ENCODE measurements around the gene SNX25.
"Not testable (repeated sequence)": the region's sequence is repeated elsewhere in the genome, so short reads cannot be mapped to it uniquely, and the experiment has no call there.

The SNX25 gene

DNA sequence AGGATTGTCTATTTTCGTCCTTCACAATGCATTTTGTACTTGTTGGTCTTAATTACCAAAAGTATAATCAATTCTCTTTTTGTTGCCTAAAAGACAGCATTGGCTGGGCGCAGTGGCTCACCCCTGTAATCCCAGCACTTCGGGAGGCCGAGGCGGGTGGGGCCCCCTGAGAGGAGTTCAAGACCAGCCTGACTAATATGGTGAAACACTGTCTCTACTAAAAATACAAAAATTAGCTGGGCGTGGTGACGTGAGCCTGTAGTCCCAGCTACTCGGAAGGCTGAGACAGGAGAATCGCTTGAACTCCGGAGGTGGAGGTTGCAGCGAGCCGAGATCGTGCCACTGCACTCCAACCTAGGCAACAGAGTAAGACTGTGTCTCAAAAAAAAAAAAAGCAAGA is 4.3 kb upstream of the SNX25 start:
- not testable (repeated sequence) for DNase-seq

DNA sequence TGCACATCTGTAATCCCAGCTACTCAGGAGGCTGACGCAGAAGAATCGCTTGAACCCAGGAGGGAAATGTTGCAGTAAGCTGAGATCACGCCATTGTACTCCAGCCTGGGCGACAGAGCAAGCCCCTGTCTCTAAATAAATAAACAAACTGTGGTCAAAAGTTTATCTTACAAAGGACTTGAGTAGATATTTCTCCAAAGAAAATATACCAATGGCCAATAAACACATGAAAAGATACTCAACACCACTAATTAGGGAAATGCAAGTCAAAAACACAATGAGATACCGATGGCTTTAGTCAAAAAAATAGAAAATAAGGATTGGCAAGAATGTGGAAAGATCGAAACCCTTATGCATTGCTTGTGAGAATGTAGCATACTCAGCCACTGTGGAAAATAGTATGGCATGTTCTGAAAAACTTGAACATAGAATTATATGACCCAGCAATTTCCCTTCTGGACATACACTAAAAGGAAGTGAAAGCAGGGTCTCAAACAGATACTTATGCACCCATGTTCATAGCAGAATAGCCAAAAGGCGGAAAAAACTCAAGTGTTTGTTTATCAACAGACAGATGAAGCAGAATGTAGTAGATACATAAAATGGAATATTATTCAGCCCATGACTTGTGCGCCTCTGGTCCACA is 3.6 kb upstream of the SNX25 start:
- no peak for DNase-seq

DNA sequence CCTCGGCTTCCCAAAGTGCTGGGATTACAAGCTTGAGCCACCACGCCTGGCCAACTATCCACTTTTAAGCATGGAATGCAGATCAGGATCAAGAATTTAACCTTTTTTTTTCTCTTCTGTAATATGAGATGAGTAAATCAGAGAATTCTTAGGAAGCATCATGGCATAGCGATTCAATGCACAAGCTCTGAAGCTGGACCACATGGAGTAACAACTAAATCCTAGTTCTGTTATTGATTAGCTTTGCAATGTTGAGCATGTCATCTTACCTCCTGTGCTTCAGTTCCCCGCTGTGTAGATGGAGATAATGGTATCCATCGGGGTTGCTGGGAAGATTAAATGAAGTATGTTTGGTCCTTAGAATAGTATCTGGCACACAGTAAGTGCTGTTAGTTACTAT is 1.9 kb upstream of the SNX25 start:
- DNase-seq: no peak

DNA sequence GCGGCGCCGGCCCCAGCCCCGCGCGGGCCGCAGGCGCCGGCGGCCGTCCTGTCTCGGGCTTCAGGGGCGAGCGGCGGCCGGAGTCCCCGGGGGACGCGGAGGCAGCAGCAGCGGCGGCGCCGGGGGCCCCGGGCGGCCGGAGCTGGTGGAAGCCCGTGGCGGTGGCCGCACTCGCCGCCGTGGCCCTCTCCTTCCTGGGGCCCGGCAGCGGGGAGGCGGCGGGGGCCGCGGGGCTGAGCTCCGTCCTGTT is 379 bp downstream of the SNX25 start:
- DNase-seq: not testable (repeated sequence)

DNA sequence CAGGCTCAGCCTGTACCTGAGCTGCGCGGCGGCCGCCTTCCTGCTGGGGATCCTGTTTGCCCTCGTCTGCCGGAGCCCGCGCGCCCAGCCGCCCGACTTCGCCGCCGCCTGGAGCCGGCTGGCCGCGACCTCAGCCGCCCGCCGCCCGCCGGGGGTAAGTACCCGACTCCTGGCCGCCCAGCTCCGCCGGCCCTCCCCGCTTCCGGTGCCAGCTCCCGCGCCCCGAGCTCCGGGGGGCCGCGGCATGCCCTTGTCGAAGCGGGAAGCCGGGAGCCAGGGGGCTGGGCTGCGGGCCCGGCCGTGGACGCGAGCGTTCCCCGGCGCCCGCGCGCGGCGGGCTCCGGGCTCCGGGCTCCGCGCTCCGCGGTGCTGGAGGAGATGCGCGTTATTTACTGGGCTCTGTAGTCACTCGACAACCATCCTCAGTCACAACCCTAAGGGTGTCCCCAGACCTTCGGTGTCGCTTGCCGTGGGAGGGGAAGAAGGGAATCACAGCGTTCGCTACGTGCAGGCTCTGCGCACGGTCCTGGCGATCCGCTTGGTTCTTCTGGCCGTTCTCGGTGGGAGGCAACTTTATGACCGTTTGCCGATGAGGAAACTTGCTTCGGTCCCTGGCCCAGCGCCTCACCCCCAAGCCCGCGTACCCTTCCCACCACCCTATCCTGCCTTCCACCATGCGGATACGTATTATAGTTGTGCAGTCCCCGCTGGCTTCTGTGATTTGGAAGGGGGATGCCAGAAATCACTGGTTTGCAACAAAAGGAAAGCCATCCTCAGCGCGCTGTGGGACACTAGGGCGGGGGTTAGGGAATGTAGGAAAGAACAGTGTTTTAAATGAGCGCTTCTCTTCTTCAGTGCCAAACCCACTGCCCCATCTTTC is 944 bp downstream of the SNX25 start:
- peak; percentile 42 for DNase-seq

DNA sequence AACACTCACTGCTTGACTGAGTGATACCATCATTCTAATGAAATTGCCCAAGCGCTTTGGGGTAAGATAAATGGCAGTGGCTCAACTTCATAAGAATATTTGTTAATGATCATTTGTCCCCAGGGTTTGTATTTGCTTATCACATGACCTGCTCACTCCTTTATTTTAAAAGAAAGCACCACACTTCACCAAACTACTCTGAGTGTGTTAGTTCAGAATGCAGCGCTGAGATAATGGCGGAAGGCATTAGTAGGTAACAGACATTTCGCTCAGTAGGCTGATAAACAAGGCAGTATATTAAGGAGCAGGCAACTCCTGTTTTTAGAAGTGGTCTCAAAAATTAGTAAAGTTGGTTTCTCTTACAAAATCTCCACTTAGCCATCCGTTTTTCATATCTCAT is 1.6 kb downstream of the SNX25 start:
- no peak for DNase-seq

DNA sequence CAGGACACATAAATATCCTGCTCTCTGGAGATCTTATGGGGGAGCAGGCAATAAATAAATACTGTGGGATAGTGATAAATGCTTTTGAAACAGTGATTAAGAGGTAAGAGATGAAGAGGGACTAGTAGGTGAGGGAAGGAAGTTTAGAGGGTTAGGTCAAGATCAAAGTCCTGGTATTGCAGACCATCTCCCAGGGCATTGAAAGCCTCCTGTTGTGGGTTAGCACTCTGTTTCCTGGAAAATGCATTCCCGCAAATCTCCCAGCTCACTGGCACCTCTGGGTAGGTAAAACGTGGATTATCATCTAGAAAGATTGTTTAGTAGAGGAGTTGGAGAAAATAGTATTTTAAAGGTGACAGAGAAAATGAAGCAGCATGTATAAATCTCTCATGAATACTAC is 2.2 kb downstream of the SNX25 start:
- DNase-seq: no peak

DNA sequence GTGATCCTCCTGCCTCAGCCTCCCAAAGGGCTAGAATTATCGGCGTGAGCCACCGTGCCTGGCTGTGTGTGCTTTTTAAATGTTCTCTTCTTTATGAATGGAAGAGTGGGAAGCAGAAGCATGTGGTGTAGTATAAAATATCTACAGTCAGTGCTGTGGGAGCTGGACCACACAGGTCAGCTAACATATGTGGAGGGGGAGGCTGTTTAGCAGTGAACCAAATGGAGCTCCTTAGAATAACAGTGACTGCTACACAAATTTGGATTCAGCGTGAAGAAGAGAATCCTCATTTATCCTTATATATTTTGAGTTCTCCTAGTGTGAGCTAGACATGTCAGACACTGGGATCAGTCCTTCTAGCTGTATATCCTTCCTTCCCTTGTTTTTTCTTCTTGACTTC is 3.2 kb downstream of the SNX25 start:
- DNase-seq: no peak

DNA sequence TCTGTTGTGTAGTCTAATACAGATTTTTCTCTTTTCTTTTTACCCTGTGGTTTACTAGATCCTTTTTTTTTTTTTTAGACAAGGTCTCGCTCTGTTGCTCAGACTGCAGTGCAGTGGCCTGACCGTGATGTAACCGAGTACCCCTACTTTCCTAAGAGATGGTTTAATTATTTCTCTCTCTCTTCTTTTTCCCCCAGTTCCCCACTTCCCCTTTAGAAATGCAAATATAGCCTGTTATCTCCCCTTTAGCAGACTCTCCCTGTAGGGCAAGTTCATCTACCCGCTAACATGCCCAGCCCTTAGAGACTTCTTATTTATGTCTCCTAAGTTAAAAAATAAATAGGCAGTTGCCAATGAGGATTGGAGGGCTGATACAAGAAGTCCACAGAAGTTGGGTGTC is 4.5 kb downstream of the SNX25 start:
- no peak for DNase-seq

DNA sequence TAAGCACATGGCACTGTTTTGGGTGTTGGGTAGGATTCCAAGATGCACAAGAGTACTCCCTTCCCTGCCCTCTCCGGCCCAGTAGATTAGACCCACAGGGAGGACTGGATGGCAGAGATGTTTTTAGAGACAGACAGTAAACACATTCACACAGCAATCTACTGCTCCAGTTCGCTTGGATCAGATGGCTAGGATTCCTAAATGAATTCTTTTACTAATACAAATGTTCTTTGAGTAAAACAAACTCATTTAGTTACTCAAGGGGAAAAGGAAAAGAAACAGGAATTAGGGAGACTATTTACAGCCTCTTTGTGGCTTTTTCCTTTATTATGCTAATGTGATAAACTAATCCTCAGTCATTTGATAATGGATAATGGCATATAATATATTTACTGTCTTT is 5.9 kb downstream of the SNX25 start:
- DNase-seq: no peak

DNA sequence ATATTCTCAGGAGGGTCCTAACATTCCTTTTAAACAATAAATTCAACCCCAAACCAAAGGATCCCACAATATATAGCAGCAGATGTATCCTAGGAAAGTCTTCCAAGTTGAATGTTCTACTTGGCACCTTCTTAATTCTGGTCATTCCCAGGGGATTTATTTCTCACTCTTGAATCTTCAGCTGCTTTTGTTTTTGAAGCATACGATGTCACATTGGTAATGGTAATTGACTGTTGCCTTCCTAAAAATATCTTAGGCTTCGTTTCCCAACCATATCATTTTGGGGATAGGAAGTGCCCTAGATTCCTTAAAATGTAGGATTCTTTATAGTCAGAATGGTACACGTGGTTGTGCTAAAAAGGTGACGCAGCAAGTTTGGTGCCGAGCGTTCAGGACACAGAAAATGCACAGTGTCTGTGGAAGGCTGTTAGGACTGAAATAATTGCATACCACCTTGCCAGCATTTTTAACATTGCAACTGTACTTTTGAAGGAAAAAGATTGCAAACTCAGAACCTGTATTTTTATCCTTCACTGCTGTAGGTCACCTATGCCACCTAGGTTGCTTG is 8.1 kb downstream of the SNX25 start:
- DNase-seq: no peak

DNA sequence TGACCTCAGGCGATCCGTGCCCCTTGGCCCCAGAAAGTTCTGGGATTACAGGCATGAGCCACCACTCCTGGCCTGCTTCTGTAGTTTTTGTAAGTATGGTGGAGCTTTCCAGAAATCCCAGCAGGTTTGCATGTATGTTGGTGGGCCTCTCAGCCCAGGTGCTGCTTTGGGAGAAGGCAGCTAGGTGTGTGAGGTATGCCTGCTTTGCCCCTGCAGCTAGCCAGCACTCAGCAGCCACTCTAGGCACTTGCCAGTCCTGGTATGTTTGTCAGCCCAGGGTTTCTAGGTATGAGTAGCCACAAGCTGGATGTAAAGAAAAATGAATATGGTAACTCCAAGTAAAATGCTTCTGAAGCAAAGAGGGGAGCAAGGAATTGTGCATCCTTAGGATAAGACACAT is 8.9 kb downstream of the SNX25 start:
- DNase-seq: no peak

DNA sequence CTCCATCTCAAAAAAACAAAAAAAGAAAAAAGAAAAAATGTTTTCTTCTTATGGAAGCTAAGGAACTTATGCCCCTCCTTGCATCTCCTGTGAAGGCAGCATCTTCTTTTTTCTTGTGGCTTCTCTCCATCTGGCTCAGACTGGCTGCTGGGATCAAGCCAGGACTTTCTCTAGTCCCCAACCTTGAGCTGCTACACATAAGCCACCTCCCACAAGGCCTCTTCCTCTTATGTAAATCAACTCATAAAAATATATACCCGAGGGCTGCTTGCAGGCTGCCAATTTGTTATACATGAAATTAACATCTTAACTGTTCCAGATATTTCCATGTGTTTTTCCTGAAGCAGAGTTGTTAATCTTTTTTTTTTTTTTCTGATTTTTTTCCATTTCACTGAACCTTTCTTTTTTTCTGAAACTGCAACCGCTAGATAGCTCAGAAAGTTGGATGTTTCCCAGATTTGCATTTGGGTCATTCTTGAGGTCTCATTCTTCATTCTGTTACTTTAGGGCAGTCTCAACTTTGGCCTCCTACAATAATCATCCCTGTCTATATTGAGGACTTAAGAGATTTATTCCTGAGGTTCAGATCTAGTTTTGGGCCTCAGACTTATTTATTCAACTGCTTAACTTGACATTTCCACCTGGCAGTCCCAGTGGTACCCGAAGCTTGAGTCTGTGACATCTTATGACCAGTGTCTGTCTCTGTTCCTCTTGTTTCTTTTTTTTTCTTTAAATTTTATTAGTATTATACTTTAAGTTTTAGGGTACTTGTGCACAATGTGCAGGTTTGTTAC is 10.3 kb downstream of the SNX25 start:
- no peak for DNase-seq

DNA sequence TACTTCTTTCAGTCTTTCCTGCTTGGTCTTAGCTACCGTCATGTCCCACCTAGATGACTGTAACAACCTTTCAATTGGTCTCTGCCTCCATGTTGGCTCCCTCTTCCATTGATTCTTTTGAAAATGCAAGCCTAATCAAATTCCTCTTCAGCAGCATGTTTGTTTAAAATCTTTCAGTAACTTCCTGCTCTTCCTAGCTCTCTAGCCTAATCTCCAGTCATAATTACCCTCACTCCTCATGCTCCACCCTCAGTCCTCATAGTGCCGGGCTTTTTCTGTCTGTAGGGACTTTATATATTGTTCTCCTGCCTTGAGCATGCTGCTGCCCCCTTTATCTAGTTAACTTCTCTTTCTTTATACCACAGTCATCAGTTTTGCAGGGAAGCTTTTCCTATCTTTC is 12.1 kb downstream of the SNX25 start:
- DNase-seq: no peak

DNA sequence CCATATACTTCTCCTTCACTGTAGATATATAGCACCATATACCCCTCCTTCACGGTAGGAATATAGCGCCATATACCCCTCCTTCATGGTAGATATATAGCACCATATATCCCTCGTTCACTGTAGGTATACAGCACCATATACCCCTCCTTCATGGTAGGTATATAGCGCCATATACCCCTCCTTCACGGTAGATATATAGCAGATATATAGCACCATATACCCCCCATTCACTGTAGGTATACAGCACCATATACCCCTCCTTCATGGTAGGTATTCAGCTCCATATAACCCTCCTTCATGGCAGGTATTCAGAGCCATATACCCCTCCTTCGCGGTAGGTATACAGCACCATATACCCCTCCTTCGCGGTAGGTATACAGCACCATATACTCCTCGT is 12.5 kb downstream of the SNX25 start:
- DNase-seq: no peak

DNA sequence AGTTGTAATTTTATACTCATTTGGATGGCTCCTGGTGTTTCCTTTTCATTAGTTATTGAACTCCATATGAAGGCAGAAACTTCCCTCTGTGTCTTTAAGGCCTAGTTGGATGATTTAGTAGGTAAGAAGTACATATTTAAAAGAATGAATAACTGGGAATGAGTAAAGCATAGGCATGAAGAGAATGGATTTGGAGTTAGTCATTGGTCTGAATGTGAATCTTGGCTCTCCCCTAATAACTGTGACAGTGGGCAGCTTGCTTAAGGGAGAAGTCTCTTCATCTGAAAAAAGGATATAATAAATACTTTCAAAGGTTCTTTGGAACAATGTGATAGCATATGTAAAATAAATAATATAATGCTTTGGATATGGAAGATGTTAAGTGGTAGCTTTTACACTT is 13.2 kb downstream of the SNX25 start:
- DNase-seq: no peak

DNA sequence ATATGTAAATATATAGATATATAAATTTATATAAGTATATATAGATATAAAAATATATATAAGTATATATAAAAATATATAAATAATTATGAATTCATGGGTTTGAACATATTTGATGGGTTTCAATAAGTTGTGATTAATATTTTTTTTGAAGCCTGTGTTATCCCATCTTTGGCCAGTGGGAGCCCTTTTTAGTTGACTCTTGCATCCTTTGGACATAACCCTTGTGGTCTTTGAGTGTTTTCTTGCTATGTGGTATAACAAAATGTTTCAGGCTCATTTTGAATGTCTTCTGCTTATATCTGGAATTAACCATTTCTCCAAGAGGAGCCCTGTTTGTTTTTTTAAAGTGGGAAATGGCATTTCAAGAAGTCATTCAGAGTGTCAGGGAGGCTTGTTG is 15.2 kb downstream of the SNX25 start:
- DNase-seq: no peak

DNA sequence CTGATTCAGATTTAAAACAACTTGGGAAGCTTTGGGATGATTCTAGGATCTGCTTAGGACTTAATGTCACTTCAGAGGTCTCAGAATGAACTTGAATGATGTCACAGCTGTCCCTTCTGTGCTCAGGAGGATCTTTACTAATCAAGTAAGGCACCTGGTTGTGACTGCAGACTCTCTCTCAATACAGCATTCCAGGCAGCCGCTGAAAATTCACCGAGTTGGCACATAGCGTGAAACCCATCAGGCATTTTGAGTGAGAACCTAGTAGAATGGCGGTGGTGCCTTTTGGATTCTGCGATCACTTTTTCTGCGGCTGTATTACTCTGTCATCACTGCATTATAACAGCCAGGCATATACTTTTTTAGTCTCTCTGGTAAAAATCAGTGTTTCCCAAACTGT is 16.5 kb downstream of the SNX25 start:
- no peak for DNase-seq

DNA sequence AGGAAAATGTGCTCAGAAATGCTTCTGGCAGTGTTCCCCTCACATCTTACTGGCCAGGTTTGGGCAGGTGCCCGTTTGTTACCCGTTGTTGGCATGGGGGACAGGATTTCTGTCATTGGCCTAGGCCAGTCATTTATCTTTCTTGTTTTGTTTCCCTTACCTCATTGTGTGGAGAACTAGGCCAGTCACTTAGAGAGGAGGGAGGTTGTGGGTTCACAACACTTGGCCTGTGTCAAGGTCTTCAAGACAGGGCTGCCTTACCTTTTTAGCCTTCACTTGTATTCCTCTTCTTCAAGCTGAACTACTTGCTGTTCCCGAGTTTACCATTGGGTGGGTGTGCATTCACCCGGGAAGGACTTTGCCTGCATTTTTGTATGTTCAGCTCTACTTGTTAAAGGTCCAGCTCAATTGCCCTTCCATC is 17.7 kb downstream of the SNX25 start:
- no peak for DNase-seq

DNA sequence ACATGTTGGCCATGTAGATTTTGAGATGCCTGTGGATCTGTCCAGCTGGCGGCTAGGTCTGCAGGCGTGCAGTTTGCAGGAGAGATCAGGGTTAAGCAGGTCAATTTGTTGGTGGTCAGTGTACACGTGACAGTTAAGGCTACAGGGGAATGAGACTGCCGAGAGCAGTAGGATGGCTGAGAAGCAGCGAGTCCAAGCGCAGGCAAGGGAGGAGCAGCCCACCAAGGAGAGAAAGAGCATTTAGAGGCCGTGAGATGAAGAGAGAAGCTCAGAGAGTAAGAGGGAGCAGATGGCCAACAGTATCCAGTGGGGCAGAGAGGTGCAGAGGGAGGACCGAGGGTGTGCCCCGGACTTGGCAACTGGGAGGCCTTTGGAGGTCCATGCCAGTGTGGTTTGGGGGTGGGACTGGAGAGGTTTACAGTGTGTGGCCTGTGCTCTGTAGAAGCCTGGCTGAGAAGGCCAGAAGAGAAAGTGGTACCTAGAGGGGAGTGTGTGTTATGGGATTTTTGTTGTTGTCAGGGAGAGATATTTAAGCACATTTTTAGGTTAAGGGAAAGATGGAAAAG is 18.4 kb downstream of the SNX25 start:
- no peak for DNase-seq

DNA sequence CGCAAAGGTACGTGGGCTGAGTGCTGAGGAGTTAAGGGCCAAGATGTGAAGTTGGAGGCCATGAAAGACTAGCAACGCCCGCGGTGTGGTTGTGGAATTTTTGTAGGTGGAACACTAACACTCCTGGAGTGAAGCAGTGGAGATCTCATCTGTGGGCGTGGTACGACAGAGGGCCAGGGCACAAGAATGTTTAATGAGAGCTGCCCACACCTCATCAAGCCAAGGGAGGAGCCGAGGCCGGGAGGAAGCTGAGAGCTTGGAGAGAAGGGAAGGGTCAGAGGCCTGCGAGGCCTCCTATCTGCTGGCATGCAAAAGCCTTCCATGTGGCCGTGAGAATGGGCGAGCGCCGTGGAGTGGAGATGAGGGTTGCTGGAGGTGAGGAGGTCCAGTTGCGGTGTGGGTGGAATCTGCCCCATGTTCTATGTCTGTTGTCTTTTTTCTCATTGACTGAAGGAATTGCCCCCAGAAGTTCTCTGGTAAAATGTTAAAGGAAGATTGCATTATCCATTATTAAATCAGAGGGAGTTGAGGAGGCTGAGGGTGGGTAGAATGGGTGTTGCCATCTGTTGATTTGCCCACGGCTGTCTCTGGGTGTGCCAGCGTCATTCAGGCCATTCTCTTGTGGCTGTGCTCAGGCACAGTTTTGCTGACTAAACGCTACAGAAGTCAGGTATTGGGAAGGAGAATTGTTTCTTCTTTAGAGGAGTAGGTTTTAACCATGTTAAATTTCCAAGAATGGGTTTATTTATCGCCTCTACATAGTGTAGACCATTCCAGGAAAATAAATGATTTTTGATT is 19.8 kb downstream of the SNX25 start:
- no peak for DNase-seq

DNA sequence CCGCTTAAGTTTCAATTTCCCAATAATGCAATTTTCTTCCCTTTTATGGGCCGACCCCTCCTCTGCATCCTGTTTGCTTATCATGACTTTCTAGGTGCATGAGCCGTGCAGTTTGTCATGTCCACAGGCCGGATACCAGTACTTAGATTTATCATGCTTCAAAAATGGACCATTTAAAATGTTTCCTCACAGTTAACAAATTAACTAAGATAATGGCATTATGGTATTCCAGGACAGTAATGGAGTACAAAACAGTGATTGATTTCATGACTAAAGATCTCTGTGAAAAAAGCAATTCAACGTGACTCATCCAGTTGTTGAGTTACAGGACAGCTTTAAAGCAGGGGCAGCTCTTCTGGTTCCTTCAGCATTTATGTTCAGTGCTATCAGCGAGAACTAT is 23.0 kb downstream of the SNX25 start:
- DNase-seq: no peak

All from T-helper 9 cell (primary cell).